Testis (tissue), 2 donors: ENCODE measurements around the gene TMA16.

Experiments
- POLR2A ChIP-seq: fragments of 450-650 bp; IDR thresholded peaks from one replicate; pipeline ENCODE4 v1.6.1; 2017; ENCODE audit warnings: antibody characterized with exemption, mild to moderate bottlenecking, moderate library complexity
- TF ChIP-seq, protein P1 (sequence below), 3 experiments: fragments of 450-650 bp in 2 of 3; fragments of 200-600 bp in 1 of 3; sonication (generic) in 1 of 3; IDR thresholded peaks; one replicate each; pipeline ENCODE4 v1.5.1; 2016 to 2019; ENCODE audit warnings: antibody characterized with exemption in 3 of 3, mild to moderate bottlenecking in 2 of 3, moderate library complexity in 1 of 3

DNA sequence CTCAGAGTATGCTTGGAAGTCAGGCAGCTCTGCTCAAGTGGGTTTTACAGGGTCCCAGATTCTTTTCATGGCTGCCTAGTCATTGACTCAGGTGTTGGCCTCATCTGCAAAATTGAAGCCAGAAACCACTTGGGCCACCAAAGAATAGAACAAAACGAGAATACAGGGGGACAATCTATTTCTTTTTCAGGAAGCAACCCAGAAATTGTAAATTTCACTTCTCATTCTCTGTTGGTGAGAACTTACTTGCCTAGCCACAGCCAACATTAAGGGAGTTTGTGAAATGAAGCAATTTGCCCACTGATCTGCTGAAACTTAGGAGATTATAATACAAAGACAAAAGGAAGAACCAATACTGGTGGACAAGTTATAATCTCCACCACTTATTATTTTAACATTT, 12.3 kb upstream of the TMA16 start:
- TF ChIP-seq, protein P1, sequence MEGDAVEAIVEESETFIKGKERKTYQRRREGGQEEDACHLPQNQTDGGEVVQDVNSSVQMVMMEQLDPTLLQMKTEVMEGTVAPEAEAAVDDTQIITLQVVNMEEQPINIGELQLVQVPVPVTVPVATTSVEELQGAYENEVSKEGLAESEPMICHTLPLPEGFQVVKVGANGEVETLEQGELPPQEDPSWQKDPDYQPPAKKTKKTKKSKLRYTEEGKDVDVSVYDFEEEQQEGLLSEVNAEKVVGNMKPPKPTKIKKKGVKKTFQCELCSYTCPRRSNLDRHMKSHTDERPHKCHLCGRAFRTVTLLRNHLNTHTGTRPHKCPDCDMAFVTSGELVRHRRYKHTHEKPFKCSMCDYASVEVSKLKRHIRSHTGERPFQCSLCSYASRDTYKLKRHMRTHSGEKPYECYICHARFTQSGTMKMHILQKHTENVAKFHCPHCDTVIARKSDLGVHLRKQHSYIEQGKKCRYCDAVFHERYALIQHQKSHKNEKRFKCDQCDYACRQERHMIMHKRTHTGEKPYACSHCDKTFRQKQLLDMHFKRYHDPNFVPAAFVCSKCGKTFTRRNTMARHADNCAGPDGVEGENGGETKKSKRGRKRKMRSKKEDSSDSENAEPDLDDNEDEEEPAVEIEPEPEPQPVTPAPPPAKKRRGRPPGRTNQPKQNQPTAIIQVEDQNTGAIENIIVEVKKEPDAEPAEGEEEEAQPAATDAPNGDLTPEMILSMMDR (IDR thresholded peaks at IDR 0.05) = no peak
- TF ChIP-seq POLR2A = no peak
